ENCODE data around the gene SLC17A1.

SLC17A1 gene

DNA sequence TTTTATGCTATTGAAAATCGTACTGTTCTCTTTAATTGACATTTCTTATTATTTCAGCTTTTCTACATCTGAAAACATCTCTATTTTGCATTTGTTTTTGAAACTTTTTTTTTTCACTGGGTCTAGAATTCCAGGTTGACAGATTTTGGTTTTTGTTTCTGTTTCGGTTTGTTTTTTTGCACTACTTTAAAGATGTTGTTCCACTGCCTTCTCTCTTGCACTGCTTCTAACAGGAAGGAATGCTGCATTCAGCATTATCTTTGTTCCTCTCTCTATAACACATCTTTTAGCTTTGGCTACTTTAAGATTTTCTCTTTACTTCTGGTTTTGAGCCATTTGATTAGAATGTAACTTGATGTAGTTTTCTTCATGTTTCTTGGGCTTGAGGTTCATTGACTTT, 20.1 kb upstream of the SLC17A1 start:
- no peak for ATAC-seq (ENCODE audit: low read depth)
- TF ChIP-seq, protein P1, sequence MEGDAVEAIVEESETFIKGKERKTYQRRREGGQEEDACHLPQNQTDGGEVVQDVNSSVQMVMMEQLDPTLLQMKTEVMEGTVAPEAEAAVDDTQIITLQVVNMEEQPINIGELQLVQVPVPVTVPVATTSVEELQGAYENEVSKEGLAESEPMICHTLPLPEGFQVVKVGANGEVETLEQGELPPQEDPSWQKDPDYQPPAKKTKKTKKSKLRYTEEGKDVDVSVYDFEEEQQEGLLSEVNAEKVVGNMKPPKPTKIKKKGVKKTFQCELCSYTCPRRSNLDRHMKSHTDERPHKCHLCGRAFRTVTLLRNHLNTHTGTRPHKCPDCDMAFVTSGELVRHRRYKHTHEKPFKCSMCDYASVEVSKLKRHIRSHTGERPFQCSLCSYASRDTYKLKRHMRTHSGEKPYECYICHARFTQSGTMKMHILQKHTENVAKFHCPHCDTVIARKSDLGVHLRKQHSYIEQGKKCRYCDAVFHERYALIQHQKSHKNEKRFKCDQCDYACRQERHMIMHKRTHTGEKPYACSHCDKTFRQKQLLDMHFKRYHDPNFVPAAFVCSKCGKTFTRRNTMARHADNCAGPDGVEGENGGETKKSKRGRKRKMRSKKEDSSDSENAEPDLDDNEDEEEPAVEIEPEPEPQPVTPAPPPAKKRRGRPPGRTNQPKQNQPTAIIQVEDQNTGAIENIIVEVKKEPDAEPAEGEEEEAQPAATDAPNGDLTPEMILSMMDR (IDR thresholded peaks at IDR 0.05; ENCODE audit: poor library complexity, severe bottlenecking), result no peak

DNA sequence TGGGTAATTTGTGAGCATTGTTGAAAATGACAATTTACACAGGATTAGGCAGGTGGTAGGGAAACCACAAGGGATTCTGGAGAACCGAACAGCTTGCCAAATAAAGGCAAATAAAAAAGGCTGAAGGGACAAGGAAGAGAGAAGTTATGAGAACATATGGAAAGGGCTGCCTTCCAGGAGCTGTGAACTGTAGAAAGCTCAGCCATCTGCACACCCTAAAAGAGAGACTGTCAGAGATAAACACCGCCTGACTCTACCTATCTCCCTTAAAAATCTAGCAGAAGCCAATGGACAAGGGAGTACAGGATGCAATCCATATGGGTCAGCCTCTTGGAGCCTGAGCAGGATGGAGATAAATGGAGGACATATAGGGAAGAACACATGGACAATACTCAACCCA, 12.7 kb upstream of the SLC17A1 start:
- Histone ChIP-seq H3K27ac (ENCODE audit: poor library complexity, severe bottlenecking) (no peak overlapping the region), H3K36me3 (ENCODE audit: low read depth) (no peaks in the 10 kb centered on the region), H3K27me3 (ENCODE audit: insufficient read depth, poor library complexity, severe bottlenecking) (no peaks in the 10 kb centered on the region), H3K4me3 (ENCODE audit: severe bottlenecking) (no peak overlapping the region), H3K4me1 (ENCODE audit: insufficient read depth, poor library complexity, severe bottlenecking) (no peaks in the 10 kb centered on the region), H3K9me3 (ENCODE audit: severe bottlenecking) (no peaks in the 10 kb centered on the region)
- ATAC-seq (ENCODE audit: low read depth), result no peak
- no peak for DNase-seq (ENCODE audit: low spot score)
- TF ChIP-seq, protein P1 (IDR thresholded peaks at IDR 0.05; ENCODE audit: poor library complexity, severe bottlenecking), result no peak

More for the DNA sequence above, 20.1 kb upstream of the SLC17A1 start:
- Histone ChIP-seq H3K4me1 (ENCODE audit: insufficient read depth, poor library complexity, severe bottlenecking) (no peaks in the 10 kb centered on the region), H3K36me3 (ENCODE audit: low read depth) (no peaks in the 10 kb centered on the region), H3K9me3 (ENCODE audit: severe bottlenecking) (no peaks in the 10 kb centered on the region), H3K27ac (ENCODE audit: poor library complexity, severe bottlenecking) (no peak overlapping the region), H3K4me3 (ENCODE audit: severe bottlenecking) (no peak overlapping the region), H3K27me3 (ENCODE audit: insufficient read depth, poor library complexity, severe bottlenecking) (peaks cover 8% of the 10 kb centered on the region)
- DNase-seq (ENCODE audit: low spot score), result no peak

DNA sequence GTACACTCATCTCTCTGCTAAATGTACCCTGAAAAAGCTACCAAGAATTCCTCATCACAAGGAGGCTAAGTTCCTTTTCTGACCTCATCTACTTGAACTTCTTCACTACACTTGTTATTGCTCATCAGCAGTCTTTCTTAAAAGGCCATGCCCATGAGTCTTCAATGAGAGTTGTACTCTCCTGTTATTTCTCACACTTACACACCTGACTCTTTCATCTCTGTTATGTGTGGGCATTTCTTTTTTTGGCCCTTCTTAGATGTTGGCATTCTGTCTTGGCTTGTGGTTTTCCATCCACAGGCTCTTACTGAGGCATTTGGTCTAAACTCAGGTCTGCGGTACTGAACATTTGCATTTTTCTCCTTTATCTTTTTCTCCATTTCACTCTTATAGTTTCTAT, 10.7 kb upstream of the SLC17A1 start:
- TF ChIP-seq, protein P1 (IDR thresholded peaks at IDR 0.05; ENCODE audit: poor library complexity, severe bottlenecking), result no peak
- no peaks in the 10 kb centered on the region for H3K4me1 ChIP-seq (ENCODE audit: insufficient read depth, poor library complexity, severe bottlenecking)
- H3K27ac ChIP-seq (ENCODE audit: poor library complexity, severe bottlenecking), result no peak overlapping the region
- DNase-seq (ENCODE audit: low spot score) (no peak), ATAC-seq (ENCODE audit: low read depth) (no peak)
- no peaks in the 10 kb centered on the region for H3K9me3 ChIP-seq (ENCODE audit: severe bottlenecking)
- H3K27me3 ChIP-seq (ENCODE audit: insufficient read depth, poor library complexity, severe bottlenecking), result no peaks in the 10 kb centered on the region
- H3K36me3 ChIP-seq (ENCODE audit: low read depth), result no peaks in the 10 kb centered on the region
- no peak overlapping the region for H3K4me3 ChIP-seq (ENCODE audit: severe bottlenecking)

DNA sequence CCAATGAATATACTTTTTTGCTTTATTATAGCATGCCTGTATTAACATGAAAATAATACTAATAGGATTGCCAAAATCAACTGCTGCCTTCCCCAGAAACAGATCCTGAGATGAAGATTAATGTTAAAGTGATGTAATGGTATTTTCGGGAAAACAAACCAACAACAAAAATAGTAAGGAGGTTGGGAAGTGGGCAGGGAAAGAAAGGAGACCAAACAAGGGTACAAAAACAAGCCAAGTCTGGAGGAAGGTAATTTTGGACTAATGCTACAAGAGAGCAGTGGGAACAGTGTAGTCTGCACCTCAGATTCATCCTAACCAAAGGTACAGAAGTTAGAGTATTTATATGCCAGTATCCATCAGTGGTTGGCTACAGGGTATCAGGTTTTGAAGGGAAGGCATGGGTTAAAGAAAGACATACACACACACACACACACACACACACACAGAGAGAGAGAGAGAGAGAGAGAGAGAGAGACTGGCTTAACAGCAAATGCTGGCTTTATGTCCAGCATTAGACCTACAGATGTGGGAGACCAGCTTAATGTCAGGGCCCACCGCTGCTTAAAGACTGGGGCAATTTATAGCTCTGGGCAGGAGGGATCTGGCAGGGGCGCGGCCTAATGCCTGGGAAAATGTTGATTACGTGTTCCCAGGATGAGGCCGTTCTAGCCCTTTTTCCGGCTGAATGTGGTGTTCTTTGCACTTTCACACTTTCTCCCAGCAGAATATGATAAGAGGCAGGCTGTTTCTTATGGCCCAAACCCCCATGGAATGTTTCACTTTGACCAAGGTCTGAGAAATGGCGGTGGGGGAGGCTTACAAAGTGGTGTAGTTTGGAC, 3.8 kb upstream of the SLC17A1 start:
- DNase-seq (ENCODE audit: low spot score) (no peak), ATAC-seq (ENCODE audit: low read depth) (no peak)
- Histone ChIP-seq H3K27me3 (ENCODE audit: insufficient read depth, poor library complexity, severe bottlenecking) (peaks cover 18% of the 10 kb centered on the region), H3K36me3 (ENCODE audit: low read depth) (no peaks in the 10 kb centered on the region), H3K27ac (ENCODE audit: poor library complexity, severe bottlenecking) (no peak overlapping the region), H3K4me1 (ENCODE audit: insufficient read depth, poor library complexity, severe bottlenecking) (no peaks in the 10 kb centered on the region), H3K4me3 (ENCODE audit: severe bottlenecking) (no peak overlapping the region), H3K9me3 (ENCODE audit: severe bottlenecking) (no peaks in the 10 kb centered on the region)
- TF ChIP-seq, protein P1 (IDR thresholded peaks at IDR 0.05; ENCODE audit: poor library complexity, severe bottlenecking), result no peak

DNA sequence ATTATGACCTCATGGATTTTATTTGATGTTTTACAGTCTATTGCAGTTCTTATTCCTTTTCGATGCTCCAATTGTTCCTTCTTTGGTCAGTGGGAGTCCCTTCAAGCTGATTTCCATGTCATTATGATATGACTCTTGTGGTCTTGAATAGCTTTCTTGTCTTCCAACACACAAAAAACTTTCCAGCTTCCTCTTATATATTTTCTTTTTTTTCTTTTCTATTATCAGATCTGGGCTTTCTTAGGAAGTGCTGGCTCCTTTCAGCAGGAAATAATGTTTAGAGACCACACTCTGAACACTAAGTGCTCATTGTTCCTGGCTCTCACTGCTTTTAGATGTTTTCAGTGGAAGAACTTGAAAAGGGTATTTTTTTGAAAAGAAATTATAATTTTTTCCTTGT, 3.1 kb upstream of the SLC17A1 start:
- ATAC-seq (ENCODE audit: low read depth), result no peak
- Histone ChIP-seq H3K4me1 (ENCODE audit: insufficient read depth, poor library complexity, severe bottlenecking) (no peaks in the 10 kb centered on the region), H3K36me3 (ENCODE audit: low read depth) (no peaks in the 10 kb centered on the region), H3K9me3 (ENCODE audit: severe bottlenecking) (no peaks in the 10 kb centered on the region), H3K27ac (ENCODE audit: poor library complexity, severe bottlenecking) (no peak overlapping the region), H3K4me3 (ENCODE audit: severe bottlenecking) (no peak overlapping the region), H3K27me3 (ENCODE audit: insufficient read depth, poor library complexity, severe bottlenecking) (peaks cover 18% of the 10 kb centered on the region)
- no peak for DNase-seq (ENCODE audit: low spot score)
- TF ChIP-seq, protein P1 (IDR thresholded peaks at IDR 0.05; ENCODE audit: poor library complexity, severe bottlenecking), result no peak

Measured in RWPE2 (cell line).